Measurements from ENCODE around the gene ACP4.
"Not testable (repeated sequence)": the region's sequence is repeated elsewhere in the genome, so short reads cannot be mapped to it uniquely, and the experiment has no call there.

The ACP4 gene

DNA sequence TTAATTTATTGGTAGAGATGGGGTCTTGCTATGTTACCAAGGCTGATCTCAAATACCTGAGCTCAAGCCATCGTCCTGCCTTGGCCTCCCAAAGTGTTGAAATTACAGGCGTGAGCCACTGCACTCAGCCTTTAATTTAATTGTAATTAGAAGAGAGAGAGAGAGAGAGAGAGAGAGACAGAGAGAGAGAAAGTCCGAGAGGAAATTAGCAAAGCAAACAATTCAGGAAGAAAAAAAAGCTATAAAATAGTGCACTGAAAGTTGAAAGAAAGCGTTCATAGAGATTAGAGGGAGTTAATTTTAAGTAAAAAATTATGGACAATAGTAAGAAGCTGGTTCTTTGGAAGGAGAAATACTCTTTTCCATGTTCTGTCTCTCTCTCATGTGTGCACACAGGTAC, 13.0 kb upstream of the ACP4 start:
- DNase-seq, result no peak

DNA sequence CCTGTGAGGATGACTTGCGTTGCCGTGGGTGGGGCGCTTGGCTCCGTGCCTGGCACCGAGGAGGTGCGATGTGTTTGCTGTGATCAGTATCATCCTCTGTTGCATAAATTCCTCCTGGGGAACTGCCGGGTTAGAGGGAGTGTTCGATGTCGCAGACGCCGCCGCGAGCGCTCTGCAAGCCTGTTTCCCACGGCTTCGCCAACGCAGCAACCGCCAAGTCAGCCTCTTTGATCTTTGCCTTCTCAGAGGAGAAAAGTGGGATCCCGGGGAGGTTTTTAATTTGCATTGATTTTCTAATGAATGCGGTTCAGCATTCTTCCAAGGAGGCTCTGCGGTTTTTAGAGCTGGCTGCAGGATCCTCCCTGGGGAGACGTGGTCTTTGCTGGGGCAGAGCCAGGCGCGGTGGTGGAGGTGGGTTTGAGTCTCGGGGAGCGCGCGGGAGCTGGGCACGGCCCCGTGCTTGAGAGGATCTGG, 12.3 kb upstream of the ACP4 start:
- peak in 1 of 3 experiments; percentile 32 for DNase-seq

DNA sequence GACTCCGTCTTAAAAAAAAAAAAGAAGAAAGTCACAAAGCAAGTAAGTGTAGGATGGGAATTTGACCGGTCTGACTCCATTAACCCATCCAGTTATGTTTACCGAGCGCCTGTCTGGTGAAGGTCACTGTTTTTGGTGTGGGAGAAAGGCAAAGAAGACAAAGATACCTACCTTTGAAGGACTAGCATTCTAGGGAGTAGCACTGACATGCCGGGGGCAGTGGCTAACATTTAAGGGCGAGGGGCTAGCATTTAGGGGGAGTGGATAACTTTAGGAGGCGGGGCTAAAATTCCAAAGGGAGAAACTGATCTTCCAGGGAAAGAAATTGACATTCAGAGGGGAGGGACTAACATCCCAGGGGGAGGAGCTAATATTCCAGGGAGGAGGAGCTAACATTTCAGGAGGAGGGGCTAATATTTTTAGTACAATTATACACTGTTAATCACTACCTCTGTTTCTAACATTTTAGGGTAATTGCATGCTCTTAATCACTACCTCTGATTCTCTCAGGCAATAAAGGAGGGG, 11.2 kb upstream of the ACP4 start:
- peak in 1 of 3 experiments; percentile 31 for DNase-seq

DNA sequence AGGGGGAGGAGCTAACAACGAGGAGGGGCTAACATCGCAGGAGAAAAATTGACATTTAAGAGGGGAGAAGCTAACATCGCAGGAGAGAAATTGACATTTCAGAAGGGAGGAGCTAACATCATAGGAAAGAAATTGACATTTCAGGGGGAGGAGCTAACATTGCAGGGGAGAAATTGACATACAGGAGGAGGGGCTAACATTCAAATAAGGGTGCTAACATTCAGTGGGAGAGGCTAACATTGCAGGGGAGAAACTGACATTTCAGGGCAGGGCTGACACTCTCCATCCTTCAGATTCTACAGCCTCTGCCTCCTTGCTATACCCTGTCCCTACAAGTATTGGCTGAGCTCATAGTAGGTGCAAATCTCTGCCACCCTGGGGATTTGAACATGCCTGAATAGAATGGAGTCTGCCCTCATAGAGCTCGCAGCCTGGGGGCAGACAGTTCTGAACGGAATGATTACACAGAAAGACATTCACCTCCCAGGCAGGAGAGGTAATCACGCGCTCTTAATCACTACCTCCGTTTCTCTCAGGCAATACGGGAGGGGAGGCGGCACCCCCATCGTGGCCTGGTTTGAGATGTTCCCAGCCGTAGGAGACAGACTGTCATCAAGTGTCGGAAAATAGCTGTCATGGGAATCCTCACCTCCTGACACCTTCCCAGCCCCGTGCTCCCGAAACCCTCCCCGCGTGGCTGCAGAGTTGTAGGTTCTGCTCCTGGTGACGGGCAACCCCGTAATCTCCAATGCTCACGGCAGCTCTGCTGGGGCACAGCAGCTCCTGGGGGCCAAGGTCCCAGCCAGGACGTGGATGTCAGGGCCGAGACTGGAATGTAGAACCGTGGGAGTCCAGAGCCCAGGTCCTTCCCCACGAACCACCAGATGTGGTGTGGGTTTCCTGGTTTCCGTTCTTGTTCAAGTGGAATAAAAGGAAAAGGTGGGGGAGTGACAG, 10.4 kb upstream of the ACP4 start:
- DNase-seq, result peak in 2 of 3 experiments; percentile 8 to 53

DNA sequence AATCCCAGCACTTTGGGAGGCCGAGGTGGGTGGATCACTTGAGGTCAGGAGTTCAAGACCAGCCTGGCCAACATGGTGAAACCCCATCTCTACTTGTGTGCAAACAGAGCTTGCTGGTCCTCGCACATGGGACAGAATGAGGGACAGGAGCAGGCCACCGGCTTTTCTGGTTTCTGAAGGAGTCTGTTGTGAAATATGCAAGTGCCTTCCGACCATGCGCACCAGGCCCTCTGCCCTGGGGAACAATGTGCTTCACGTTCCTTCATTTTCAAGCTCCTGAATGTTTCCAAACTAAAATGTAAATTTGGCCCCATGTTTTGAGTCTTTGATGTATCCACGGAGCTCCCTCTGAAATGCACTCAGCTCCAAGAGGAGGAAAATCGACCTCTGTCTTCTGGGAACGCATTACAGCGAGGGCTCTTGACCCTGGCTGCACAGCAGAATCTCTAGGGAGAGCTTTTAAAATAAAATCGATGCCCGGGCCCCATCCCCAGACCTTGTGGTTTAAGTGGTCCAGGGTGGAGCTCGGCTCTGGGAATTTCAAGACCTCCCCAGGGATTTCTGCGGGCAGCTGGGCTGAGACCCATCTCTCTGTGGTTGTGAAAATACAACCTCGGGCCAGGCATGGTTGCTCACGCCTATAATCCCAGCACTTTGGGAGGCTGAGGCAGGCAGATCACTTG, 9.3 kb upstream of the ACP4 start:
- DNase-seq, result no peak

DNA sequence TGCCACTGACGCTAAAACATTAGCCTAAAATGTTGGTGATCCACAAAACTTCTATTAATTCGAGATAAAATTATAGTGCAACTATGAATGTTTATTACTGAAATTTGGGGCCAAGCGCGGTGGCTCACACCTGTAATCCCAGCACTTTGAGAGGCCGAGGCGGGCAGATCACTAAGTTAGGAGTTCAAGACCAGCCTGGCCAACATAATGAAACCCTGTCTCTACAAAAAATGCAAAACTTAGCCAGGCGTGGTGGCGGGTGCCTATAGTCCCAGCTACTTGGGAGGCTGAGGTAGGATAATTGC, 6.4 kb upstream of the ACP4 start:
- not testable (repeated sequence) for DNase-seq

DNA sequence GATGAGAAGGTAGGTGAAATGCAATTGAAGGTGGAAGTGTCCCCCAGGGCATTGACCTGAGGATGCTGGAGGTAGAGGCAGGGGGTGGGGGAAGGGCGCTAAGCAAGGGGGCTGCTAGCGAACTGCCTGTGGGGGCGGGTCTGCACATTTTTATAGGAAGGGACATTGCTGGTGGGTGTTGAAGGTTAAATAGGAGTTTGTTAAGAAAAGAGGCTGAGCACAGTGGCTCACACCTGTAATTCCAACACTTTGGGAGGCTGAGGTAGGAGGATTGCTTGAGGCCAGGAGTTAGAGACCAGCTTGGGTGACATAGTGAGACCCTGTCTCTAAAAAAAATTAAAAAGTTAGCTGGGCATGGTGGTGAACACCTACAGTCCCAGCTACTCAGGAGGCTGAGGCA, 5.5 kb upstream of the ACP4 start:
- no peak for DNase-seq

DNA sequence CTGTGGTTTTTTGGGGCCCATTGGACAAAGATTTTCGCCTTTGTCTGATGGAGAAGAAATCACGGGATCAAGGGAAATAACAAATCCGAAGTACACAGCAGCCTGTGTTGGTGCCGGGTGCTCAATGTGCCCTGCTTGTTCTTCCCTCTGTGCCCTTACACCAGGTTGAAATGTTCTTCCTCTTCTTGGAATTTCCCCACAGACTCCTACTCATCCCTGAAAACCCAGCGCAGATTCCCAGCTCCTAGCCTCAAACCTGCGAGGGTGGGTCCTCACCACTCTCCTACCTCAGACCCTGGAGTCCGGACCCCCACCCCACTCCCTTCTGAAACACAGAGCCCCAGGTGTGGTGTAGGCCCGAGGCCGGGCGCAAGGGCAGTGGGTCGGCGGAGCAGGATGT, 4.9 kb upstream of the ACP4 start:
- no peak for DNase-seq

DNA sequence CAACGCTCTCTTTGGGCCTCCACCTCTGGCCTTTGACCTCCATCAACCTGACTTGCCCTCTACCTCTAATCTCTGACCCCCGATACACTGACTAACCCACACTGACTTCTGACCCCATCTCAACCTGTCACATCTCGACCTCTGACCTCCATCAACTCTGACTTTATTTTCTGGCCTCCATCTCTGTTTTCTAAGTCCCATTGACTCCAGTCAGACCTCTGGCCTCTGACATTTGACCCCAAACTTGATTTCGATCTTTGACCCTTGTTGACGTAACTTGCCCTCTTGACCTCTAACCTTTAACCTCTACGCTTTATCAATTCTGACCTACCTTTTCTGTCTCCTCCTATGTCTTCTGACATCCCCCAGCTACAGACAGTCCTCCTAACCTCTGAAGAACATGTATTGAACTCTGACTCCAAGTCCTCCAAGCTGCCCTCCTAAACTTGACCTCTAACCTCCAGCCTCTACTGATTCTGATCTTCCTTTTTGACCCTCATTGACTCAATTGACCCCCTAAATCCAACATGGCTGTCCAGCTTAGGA, 780 bp downstream of the ACP4 start:
- no peak for DNase-seq

DNA sequence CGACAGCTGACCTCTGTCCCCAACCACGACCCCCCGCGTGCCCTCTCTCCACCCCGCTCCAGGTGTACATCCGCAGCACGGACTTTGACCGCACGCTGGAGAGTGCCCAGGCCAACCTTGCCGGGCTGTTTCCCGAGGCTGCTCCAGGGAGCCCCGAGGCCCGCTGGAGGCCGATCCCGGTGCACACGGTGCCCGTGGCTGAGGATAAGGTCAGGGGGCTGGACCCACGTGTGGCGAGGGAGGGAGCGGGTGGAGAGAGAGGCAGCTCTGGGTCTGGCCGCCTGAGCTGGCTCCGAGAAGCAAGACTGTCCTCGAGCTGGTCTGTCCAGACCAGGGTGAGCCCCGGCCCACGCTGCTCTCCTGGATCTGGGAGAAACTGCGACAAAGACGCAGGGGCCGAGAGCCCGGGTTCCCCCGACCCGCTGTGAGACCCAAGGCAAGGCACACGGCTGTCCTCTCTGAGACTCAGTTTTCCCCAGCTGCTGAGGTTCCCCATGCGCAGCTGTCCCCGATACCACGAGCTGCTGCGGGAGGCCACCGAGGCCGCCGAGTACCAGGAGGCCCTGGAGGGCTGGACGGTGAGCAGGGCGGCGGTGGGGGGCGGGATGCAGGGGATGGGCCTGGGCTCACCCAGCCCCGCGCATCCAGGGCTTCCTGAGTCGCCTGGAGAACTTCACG, 1.5 kb downstream of the ACP4 start:
- DNase-seq, result no peak

DNA sequence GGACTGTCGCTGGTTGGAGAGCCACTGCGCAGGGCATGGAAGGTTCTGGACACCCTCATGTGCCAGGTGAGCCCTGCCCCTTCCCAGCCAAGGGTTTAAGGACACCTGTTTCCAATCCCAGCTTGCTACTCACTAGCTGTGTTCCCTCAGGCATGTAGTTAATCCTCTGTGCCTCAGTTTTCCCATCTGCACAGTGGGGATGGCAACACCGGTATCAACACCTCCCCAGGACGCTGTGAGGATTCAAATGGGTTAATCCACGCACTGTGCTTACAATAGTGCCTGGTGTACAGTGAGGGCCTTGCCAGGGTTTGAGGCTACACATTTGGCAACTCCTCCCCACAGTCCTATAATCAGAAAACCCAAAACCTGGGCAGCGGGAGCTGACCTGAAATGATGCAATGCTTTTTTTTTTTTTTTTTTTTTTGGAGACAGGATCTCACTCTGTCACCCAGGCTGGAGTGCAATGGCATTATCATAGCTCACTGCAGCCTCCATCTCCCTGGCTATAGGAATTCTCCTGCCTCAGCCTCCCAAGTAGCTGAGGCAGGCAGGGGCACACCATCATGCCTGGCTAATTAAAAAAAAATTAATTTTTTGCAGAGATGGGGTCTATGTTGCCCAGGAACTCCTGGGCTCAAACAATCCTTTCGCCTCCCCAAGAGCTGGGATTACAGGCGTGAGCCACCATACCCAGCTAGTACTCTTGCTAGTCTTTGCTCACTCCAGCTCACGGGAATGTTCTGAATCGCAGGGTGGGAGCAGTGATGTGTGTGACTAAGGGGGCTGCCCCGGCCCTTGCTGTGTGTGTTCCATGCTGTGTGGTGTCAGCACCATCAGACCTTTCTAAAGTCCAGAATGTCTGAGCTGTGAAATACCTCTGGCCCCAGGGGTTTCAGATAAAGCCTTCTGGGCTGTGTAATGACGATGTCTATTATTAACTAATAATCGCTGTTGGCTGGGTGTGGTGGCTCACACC, 2.3 kb downstream of the ACP4 start:
- no peak for DNase-seq

DNA sequence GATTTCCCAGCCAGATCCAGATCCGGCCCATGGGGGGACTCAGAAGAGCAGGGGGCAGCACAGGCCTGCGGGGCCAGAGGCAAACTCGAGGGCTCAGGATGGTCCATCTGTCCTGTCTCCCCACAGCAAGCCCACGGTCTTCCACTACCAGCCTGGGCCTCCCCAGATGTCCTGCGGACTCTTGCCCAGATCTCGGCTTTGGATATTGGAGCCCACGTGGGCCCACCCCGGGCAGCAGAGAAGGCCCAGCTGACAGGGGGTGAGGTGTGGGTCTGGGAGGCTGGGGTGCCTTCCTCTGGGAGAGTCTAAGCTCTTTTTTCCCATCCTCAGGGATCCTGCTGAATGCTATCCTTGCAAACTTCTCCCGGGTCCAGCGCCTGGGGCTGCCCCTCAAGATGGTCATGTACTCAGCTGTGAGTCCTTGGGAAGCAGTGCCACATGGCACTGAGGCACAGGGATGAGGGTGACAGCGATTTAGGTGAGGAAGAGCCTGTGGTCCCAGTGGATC, 3.4 kb downstream of the ACP4 start:
- DNase-seq, result no peak

DNA sequence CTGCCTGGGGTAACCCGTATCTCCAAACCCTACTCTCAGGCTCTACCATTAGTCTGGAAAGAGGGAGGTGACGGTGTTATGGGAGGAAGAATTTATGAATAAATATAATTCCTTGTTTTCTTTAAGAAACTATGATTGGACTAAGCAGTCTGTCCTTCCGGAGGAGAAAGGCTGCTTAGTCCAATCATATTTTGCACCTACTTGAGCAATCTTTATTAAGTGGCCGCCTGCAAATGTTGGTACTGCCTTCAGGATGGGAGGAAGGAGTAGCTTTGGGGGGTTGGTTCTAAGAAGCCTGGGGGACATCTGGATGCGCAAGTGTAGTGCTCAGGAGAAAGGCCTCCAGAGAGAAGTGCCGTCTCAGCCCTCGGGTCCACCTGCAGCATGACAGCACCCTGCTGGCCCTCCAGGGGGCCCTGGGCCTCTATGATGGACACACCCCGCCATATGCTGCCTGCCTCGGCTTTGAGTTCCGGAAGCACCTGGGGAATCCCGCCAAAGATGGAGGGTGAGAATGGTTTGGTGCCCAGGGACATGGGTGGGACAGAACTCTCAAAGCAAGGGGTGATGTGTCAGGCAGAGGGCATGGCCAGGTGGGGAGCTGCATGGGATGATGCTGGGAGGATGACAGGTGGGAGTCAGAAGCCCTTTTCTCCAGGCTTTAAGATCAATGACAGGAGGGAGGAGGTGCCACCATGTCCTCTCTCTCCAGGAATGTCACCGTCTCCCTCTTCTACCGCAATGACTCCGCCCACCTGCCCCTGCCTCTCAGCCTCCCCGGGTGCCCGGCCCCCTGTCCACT, 4.1 kb downstream of the ACP4 start:
- DNase-seq, result peak; percentile 16 to 70 (median 51)

DNA sequence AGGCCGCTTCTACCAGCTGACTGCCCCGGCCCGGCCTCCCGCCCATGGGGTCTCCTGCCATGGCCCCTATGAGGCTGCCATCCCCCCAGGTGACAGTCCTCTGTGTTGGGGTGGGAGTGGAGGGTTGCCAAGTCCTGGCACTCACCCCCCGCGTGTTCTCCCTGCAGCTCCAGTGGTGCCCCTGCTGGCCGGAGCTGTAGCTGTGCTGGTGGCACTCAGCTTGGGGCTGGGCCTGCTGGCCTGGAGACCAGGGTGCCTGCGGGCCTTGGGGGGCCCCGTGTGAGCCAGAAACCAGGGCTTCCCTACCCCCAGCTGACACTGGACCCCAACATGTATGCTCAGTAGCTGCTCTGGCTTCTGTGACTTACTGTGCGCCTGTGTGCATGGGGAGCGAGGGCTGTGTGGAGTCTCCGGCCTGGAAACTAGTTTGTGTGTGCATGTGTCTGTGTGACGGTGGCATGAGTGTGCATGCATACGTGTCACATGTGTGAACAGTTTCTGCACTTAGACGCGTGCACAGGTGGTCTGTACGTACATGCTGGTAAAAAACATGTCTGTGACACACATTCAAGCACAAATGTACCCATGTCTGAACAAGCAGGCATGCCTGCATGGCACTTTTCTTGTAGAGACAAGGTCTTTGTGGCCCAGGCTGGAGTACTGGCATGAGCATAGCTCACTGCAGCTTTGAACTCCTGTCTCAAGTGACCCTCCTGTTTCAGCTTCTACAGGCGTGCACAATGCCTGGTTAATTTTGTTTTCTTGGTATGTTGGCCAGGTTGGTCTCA, 4.9 kb downstream of the ACP4 start:
- peak in 2 of 3 experiments; percentile 26 to 31 for DNase-seq

DNA sequence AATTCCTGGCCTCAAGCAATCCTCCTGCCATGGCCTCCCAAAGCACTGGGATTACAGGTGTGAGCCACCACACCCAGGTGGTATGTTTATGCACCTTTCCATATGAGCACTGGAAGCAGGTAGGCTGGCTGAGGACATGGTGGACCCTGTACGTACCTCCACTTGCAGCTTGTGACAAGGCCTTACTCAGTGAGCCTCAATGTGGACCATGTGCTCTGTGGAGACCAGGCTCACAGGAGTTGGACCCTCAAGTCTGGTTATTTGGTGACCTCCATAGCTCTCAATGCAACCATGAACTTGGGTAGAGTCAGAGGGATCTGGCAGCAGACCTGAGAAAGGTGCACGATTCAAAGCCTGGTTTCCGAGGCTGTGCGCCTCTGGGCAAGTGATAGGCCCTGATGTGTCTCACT, 5.5 kb downstream of the ACP4 start:
- DNase-seq, result peak in 1 of 3 experiments; percentile 33

DNA sequence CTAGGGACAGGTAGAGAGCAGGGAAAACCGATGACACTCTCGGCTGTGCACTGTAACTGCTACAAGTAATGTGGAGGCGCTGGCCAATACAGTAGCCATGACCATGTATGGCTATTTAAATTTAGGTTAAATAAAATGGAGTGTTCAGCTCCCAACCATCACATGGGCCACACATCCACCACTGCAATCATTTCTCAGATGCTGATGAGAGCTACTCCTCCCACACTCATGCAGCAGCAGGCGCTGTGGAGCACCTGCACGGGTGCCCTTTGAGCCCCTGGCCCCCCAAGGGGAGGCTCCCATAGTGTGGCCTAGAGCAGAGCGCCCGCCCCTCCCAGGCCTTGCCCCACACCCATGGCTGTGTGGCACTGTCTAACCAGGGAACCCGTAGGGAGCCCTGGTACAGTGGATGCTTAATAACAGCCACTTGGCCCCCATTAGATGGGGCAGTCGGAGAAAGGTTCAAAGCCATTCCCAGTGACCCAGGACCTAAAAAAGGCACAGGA, 6.0 kb downstream of the ACP4 start:
- peak in 1 of 3 experiments; percentile 30 for DNase-seq

DNA sequence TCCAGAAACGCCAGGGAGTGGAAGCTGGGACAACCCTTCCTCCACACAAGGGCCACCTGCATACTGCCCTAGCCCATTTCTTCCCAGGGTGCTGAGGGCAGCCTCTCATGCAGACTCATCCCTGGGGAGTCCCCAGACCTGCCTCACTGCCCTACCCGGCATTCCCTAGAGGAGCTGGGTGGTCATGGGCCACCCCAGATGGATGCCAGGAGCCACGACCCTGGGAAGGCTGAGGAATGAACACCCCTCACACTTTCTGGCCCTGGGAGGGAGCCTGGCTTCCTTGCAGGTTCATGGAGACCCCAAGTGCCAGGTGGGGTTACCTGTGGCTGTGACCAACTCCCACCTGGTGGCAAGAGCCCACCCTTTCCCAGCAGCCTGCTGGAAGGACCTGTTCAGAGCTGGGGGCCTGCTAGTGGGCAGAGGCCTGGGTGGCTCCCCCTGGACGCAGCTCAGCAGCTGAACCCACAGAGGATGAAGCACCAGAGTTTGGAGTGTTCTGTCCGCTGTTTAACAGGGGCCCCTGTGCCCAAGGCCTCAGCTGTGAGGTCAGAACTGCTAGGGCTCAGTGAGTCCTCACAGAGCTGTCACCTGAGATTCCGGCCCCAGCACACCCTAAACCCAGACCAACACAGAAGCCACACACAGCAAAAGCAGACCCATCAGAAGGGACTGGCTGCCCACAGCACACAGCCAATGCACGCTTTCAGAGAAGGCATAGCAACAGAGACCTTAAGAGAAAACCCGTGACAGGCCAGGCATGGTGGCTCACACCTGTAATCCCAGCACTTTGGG, 6.6 kb downstream of the ACP4 start:
- no peak for DNase-seq

DNA sequence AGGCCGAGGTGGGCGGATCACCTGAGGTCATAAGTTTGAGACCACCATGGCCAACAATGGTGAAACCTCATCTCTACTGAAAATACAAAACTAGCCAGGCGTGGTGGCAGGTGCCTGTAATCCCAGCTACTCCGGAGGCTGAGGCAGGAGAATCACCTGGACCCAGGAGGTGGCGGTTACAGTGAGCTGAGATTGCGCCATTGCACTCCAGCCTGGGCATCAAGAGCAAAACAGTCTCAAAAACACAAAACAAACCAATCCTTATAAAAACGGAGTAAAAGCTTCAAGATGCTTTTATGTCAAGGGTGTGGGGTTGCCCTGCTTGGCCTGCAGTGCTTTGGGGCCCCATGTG, 7.2 kb downstream of the ACP4 start:
- no peak for DNase-seq
